ENCODE results near the gene PCDH9.
A peak's percentile ranks its signal among the peaks of the same experiment; 100 is the strongest.
"Not testable (repeated sequence)": the region's sequence is repeated elsewhere in the genome, so short reads cannot be mapped to it uniquely, and the experiment has no call there.

Gene PCDH9

GRCh38 chr13:66265371-66265770 lies 964.8 kb downstream of the PCDH9 start:
- DNase-seq (ENCODE audit: low read depth) = peak; percentile 16

GRCh38 chr13:66264971-66265370 lies 965.2 kb downstream of the PCDH9 start:
- peak; percentile 31 for DNase-seq (ENCODE audit: low read depth)

GRCh38 chr13:66262330-66262729 lies 967.8 kb downstream of the PCDH9 start:
- no peak for DNase-seq (ENCODE audit: low read depth)

GRCh38 chr13:66259426-66259825 lies 970.7 kb downstream of the PCDH9 start:
- DNase-seq (ENCODE audit: low read depth) = not testable (repeated sequence)

All from EH (cell line).